ENCODE measurements around the gene SLAMF1.
"Not testable (repeated sequence)": the region's sequence is repeated elsewhere in the genome, so short reads cannot be mapped to it uniquely, and the experiment has no call there.

GRCh38 chr1:160563230-160563629 lies 83.6 kb downstream of the SLAMF1 start:
- TF ChIP-seq, protein P1, sequence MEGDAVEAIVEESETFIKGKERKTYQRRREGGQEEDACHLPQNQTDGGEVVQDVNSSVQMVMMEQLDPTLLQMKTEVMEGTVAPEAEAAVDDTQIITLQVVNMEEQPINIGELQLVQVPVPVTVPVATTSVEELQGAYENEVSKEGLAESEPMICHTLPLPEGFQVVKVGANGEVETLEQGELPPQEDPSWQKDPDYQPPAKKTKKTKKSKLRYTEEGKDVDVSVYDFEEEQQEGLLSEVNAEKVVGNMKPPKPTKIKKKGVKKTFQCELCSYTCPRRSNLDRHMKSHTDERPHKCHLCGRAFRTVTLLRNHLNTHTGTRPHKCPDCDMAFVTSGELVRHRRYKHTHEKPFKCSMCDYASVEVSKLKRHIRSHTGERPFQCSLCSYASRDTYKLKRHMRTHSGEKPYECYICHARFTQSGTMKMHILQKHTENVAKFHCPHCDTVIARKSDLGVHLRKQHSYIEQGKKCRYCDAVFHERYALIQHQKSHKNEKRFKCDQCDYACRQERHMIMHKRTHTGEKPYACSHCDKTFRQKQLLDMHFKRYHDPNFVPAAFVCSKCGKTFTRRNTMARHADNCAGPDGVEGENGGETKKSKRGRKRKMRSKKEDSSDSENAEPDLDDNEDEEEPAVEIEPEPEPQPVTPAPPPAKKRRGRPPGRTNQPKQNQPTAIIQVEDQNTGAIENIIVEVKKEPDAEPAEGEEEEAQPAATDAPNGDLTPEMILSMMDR (IDR thresholded peaks at IDR 0.05; ENCODE audit: insufficient read depth, low read length), result not testable (repeated sequence)
- TF ChIP-seq, protein P2, sequence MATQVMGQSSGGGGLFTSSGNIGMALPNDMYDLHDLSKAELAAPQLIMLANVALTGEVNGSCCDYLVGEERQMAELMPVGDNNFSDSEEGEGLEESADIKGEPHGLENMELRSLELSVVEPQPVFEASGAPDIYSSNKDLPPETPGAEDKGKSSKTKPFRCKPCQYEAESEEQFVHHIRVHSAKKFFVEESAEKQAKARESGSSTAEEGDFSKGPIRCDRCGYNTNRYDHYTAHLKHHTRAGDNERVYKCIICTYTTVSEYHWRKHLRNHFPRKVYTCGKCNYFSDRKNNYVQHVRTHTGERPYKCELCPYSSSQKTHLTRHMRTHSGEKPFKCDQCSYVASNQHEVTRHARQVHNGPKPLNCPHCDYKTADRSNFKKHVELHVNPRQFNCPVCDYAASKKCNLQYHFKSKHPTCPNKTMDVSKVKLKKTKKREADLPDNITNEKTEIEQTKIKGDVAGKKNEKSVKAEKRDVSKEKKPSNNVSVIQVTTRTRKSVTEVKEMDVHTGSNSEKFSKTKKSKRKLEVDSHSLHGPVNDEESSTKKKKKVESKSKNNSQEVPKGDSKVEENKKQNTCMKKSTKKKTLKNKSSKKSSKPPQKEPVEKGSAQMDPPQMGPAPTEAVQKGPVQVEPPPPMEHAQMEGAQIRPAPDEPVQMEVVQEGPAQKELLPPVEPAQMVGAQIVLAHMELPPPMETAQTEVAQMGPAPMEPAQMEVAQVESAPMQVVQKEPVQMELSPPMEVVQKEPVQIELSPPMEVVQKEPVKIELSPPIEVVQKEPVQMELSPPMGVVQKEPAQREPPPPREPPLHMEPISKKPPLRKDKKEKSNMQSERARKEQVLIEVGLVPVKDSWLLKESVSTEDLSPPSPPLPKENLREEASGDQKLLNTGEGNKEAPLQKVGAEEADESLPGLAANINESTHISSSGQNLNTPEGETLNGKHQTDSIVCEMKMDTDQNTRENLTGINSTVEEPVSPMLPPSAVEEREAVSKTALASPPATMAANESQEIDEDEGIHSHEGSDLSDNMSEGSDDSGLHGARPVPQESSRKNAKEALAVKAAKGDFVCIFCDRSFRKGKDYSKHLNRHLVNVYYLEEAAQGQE (IDR thresholded peaks at IDR 0.05; ENCODE audit: insufficient replicate concordance, low read depth), result not testable (repeated sequence)
- not testable (repeated sequence) for TF ChIP-seq POLR2AphosphoS5 (IDR thresholded peaks at IDR 0.05; ENCODE audit: low read depth); SPI1 (IDR thresholded peaks at IDR 0.05; ENCODE audit: borderline replicate concordance, low read depth); GABPA (IDR thresholded peaks at IDR 0.05; ENCODE audit: low read depth)
